ENCODE data around the gene SLC8A2. TPM values are rescaled to one million over a fixed set of nuclear protein-coding genes. Genes with fewer than 3 reads are reported as not detected.

SLC8A2 gene
- total RNA-seq, 5 donors from 2014 or later (not counting 1 experiment from before 2014, with no cell fraction given): not detected

GRCh38 chr19:47507012-47507411, 35.3 kb upstream of the SLC8A2 start:
- no peak overlapping the region for H3K4me3 Mint-ChIP-seq
- no peaks in the 10 kb centered on the region for H3K27me3 Mint-ChIP-seq
- 90% methylated on average over 2 of the region's 6 CpGs for WGBS (ENCODE audit: insufficient coverage)
- Histone ChIP-seq H3K4me3 (ENCODE audit: control insufficient read depth in 1 of 2, extremely low read depth in 1 of 2, low read length in 1 of 2) (no peak overlapping the region), H3K27me3 (replicated peaks in 1 of 2; ENCODE audit: control insufficient read depth in 2 of 2, extremely low read depth in 1 of 2, insufficient read depth in 2 of 2, low read length in 1 of 2) (no peaks in the 10 kb centered on the region), H3K27ac (ENCODE audit: low read length) (no peak overlapping the region), H3K4me1 (ENCODE audit: control insufficient read depth in 1 of 2, extremely low read depth in 1 of 2, insufficient read depth in 2 of 2, low read length in 2 of 2) (peaks cover 4 to 41% of the 10 kb centered on the region in 2 experiments), H3K9me3 (no peaks in the 10 kb centered on the region), H3K36me3 (ENCODE audit: control insufficient read depth in 2 of 2, extremely low read depth in 1 of 2, insufficient read depth in 1 of 2, low read length in 1 of 2) (peaks cover 10 to 38% of the 10 kb centered on the region in 2 donors)
- H3K4me1 Mint-ChIP-seq: peaks cover 27 to 42% (median 30%) of the 10 kb centered on the region in 3 donors
- peaks cover 7% of the 10 kb centered on the region for H3K36me3 Mint-ChIP-seq
- ChIA-PET POLR2A (no interaction called here), CTCF (no interaction called here)
- DNase-seq (no peak), ATAC-seq (replicated peaks in 1 of 4) (no peak)
- no peaks in the 10 kb centered on the region for H3K9me3 Mint-ChIP-seq
- no peak overlapping the region for H3K27ac Mint-ChIP-seq

DNA sequence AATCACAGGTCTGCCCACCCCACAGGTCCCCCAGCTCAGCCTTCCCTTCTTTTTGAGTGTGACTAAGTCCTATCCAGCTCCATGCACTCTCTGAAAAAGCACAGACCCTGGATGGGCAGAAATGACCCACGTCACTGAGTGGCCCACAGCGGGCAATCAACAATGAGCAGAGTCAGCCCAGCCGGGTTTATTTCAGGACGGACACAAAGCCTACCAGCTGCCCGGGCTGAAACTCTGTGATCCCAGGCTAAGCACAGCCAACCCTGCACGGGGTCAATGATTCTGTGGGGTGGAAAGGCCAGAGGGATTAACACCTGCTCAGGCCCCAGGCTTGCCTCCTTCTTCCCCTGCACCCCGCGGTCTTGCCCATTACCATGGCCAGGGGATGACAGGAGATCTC, 34.8 kb upstream of the SLC8A2 start:
- Mint-ChIP-seq H3K9me3 (no peaks in the 10 kb centered on the region), H3K27me3 (no peaks in the 10 kb centered on the region), H3K4me1 (peaks cover 25 to 37% (median 26%) of the 10 kb centered on the region in 3 donors), H3K36me3 (peaks cover 11% of the 10 kb centered on the region), H3K27ac (no peak overlapping the region), H3K4me3 (no peak overlapping the region)
- CTCF ChIA-PET: no interaction called here
- Histone ChIP-seq H3K27me3 (replicated peaks in 1 of 2; ENCODE audit: control insufficient read depth in 2 of 2, extremely low read depth in 1 of 2, insufficient read depth in 2 of 2, low read length in 1 of 2) (no peaks in the 10 kb centered on the region), H3K36me3 (ENCODE audit: control insufficient read depth in 2 of 2, extremely low read depth in 1 of 2, insufficient read depth in 1 of 2, low read length in 1 of 2) (peaks cover 10 to 41% of the 10 kb centered on the region in 2 donors), H3K4me1 (ENCODE audit: control insufficient read depth in 1 of 2, extremely low read depth in 1 of 2, insufficient read depth in 2 of 2, low read length in 2 of 2) (peaks cover 2 to 36% of the 10 kb centered on the region in 2 experiments), H3K4me3 (ENCODE audit: control insufficient read depth in 1 of 2, extremely low read depth in 1 of 2, low read length in 1 of 2) (no peak overlapping the region), H3K9me3 (no peaks in the 10 kb centered on the region), H3K27ac (ENCODE audit: low read length) (no peak overlapping the region)
- POLR2A ChIA-PET: no interaction called here
- DNase-seq (no peak), ATAC-seq (replicated peaks in 1 of 4) (no peak)
- WGBS (ENCODE audit: insufficient coverage): 100% methylated on average over 6 of the region's 8 CpGs

DNA sequence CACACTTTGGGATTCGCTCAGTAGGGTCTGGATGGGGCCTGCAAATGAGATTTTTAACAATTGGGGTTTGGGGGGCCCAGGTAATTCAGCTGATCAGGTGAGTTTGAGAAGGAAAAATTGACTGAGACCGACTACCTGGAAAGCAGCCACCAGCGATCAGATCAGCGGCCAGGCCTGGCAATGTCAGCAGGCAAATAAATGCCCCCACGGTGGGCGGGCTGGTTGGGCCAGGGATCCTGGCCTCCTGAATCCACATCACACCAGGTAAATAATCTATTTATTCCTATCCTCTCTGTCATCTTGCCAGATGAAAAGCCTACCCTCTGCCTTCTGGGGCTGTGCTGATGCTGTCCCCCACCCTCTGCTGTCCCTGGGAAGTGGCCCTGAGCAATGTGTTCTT, 33.8 kb upstream of the SLC8A2 start:
- Histone ChIP-seq H3K4me1 (ENCODE audit: control insufficient read depth in 1 of 2, extremely low read depth in 1 of 2, insufficient read depth in 2 of 2, low read length in 2 of 2) (peaks cover 0 to 26% of the 10 kb centered on the region in 2 experiments), H3K36me3 (ENCODE audit: control insufficient read depth in 2 of 2, extremely low read depth in 1 of 2, insufficient read depth in 1 of 2, low read length in 1 of 2) (peaks cover 10 to 47% of the 10 kb centered on the region in 2 donors), H3K27me3 (replicated peaks in 1 of 2; ENCODE audit: control insufficient read depth in 2 of 2, extremely low read depth in 1 of 2, insufficient read depth in 2 of 2, low read length in 1 of 2) (no peaks in the 10 kb centered on the region), H3K9me3 (no peaks in the 10 kb centered on the region), H3K4me3 (ENCODE audit: control insufficient read depth in 1 of 2, extremely low read depth in 1 of 2, low read length in 1 of 2) (no peak overlapping the region), H3K27ac (ENCODE audit: low read length) (no peak overlapping the region)
- H3K27ac Mint-ChIP-seq: no peak overlapping the region
- ATAC-seq (replicated peaks in 1 of 4) (no peak), DNase-seq (no peak)
- ChIA-PET CTCF (interaction anchor here in 1 of 2 donors (0.8 kb wide), 1 partner anchor 11 kb away, joined by 4 read pairs; no protein-coding TSS in a partner anchor), POLR2A (interaction anchor here in 1 of 2 donors (0.6 kb wide), 1 partner anchor 86 kb away, joined by 3 read pairs; no protein-coding TSS in a partner anchor)
- no peak overlapping the region for H3K4me3 Mint-ChIP-seq
- 100% methylated on average over 2 of the region's 6 CpGs for WGBS (ENCODE audit: insufficient coverage)
- no peaks in the 10 kb centered on the region for H3K27me3 Mint-ChIP-seq
- H3K4me1 Mint-ChIP-seq: peaks cover 15 to 27% (median 24%) of the 10 kb centered on the region in 3 donors
- no peaks in the 10 kb centered on the region for H3K9me3 Mint-ChIP-seq
- H3K36me3 Mint-ChIP-seq: peaks cover 14% of the 10 kb centered on the region

- Mint-ChIP-seq H3K4me3 (no peak overlapping the region), H3K4me1 (peaks cover 0 to 14% (median 12%) of the 10 kb centered on the region in 3 donors), H3K27me3 (no peaks in the 10 kb centered on the region), H3K9me3 (no peaks in the 10 kb centered on the region), H3K27ac (no peak overlapping the region), H3K36me3 (peaks cover 23% of the 10 kb centered on the region)
- Histone ChIP-seq H3K36me3 (ENCODE audit: control insufficient read depth in 2 of 2, extremely low read depth in 1 of 2, insufficient read depth in 1 of 2, low read length in 1 of 2) (peaks cover 8 to 59% of the 10 kb centered on the region in 2 donors), H3K27ac (ENCODE audit: low read length) (no peak overlapping the region), H3K4me1 (ENCODE audit: control insufficient read depth in 1 of 2, extremely low read depth in 1 of 2, insufficient read depth in 2 of 2, low read length in 2 of 2) (peaks cover 0 to 15% of the 10 kb centered on the region in 2 experiments), H3K9me3 (no peaks in the 10 kb centered on the region), H3K27me3 (replicated peaks in 1 of 2; ENCODE audit: control insufficient read depth in 2 of 2, extremely low read depth in 1 of 2, insufficient read depth in 2 of 2, low read length in 1 of 2) (no peaks in the 10 kb centered on the region), H3K4me3 (ENCODE audit: control insufficient read depth in 1 of 2, extremely low read depth in 1 of 2, low read length in 1 of 2) (no peak overlapping the region)
- POLR2A ChIA-PET: interaction anchor here in 1 of 2 donors (0.6 kb wide), 1 partner anchor 58 kb away, joined by 3 read pairs; no protein-coding TSS in a partner anchor
- CTCF ChIA-PET: interaction anchor here in 1 of 2 donors (1.4 kb wide), 1 partner anchor 11 kb away, joined by 3 read pairs; the partner anchor contains the start of gene NAPA
- no peak for ATAC-seq (replicated peaks in 1 of 4)
- no peak for DNase-seq
- WGBS (ENCODE audit: insufficient coverage): 83% methylated on average over 5 of the region's 5 CpGs
Measured at GRCh38 chr19:47503826-47504150, 32.1 kb upstream of the SLC8A2 start.

DNA sequence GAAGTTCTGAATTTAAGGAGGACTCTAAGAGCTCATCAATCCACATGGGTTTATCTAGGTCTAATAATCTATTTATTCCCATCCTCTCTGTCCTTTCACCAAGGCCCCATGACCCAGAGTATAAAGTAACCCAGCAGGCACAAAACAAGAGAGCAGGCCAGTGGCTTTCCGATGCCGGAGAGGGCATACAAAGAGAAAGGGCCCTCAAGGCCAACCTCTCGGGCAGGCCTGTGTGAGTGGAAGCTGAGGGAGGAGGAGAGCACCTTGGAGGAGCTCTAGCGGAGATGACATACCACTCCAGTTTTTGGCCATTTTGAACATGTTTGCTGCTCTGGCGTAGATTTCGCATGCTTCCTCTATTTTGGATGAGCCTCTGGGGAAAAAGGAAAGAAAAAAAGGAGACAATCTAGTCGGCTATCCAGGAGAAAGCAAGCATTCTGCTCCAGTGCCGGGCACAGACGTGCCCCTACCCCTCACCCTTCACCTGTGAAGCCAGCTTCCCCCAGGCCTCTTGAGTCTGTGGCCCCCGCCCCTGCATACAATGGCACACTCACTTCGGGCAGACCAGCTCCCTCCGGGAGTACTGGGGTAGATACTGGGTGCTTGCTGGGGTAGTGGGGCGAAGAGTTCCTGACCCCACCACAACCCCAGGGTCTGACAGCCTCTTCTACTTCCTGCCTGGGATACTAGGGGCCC, 31.6 kb upstream of the SLC8A2 start:
- WGBS (ENCODE audit: insufficient coverage): 100% methylated on average over 4 of the region's 13 CpGs

GRCh38 chr19:47499863-47500830, 28.5 kb upstream of the SLC8A2 start:
- Histone ChIP-seq H3K27ac (ENCODE audit: low read length) (no peak overlapping the region), H3K4me3 (ENCODE audit: control insufficient read depth in 1 of 2, extremely low read depth in 1 of 2, low read length in 1 of 2) (no peak overlapping the region), H3K9me3 (no peaks in the 10 kb centered on the region), H3K36me3 (ENCODE audit: control insufficient read depth in 2 of 2, extremely low read depth in 1 of 2, insufficient read depth in 1 of 2, low read length in 1 of 2) (peaks cover 8 to 81% of the 10 kb centered on the region in 2 donors), H3K27me3 (replicated peaks in 1 of 2; ENCODE audit: control insufficient read depth in 2 of 2, extremely low read depth in 1 of 2, insufficient read depth in 2 of 2, low read length in 1 of 2) (no peaks in the 10 kb centered on the region), H3K4me1 (ENCODE audit: control insufficient read depth in 1 of 2, extremely low read depth in 1 of 2, insufficient read depth in 2 of 2, low read length in 2 of 2) (peaks cover 0 to 4% of the 10 kb centered on the region in 2 experiments)
- H3K36me3 Mint-ChIP-seq: peaks cover 27% of the 10 kb centered on the region
- H3K4me1 Mint-ChIP-seq: peaks cover 2 to 16% (median 7%) of the 10 kb centered on the region in 3 donors
- WGBS (ENCODE audit: insufficient coverage): 97% methylated on average over 26 of the region's 32 CpGs
- no peak overlapping the region for H3K4me3 Mint-ChIP-seq
- H3K27ac Mint-ChIP-seq: no peak overlapping the region
- ATAC-seq (replicated peaks in 1 of 4): no peak
- POLR2A ChIA-PET: interaction anchor here in 1 of 2 donors (0.5 kb wide), 1 partner anchor 16 kb away, joined by 3 read pairs; the partner anchor contains the start of gene KPTN
- no peaks in the 10 kb centered on the region for H3K9me3 Mint-ChIP-seq
- no peaks in the 10 kb centered on the region for H3K27me3 Mint-ChIP-seq
- CTCF ChIA-PET: no interaction called here
- DNase-seq: no peak

More for the DNA sequence above, 31.6 kb upstream of the SLC8A2 start:
- H3K9me3 ChIP-seq: no peaks in the 10 kb centered on the region
- no peak for DNase-seq
- H3K4me3 ChIP-seq (ENCODE audit: control insufficient read depth in 1 of 2, extremely low read depth in 1 of 2, low read length in 1 of 2): no peak overlapping the region
- CTCF ChIA-PET: interaction anchor here in 1 of 2 donors (1.4 kb wide), 1 partner anchor 12 kb away, joined by 3 read pairs; the partner anchor contains the start of gene NAPA
- H3K9me3 Mint-ChIP-seq: no peaks in the 10 kb centered on the region
- no peak overlapping the region for H3K27ac ChIP-seq (ENCODE audit: low read length)
- H3K36me3 ChIP-seq (ENCODE audit: control insufficient read depth in 2 of 2, extremely low read depth in 1 of 2, insufficient read depth in 1 of 2, low read length in 1 of 2): peaks cover 8 to 64% of the 10 kb centered on the region in 2 donors
- peaks cover 0 to 13% of the 10 kb centered on the region in 2 experiments for H3K4me1 ChIP-seq (ENCODE audit: control insufficient read depth in 1 of 2, extremely low read depth in 1 of 2, insufficient read depth in 2 of 2, low read length in 2 of 2)
- ATAC-seq (replicated peaks in 1 of 4): no peak
- peaks cover 24% of the 10 kb centered on the region for H3K36me3 Mint-ChIP-seq
- H3K27ac Mint-ChIP-seq: no peak overlapping the region
- no peak overlapping the region for H3K4me3 Mint-ChIP-seq
- no peaks in the 10 kb centered on the region for H3K27me3 ChIP-seq (replicated peaks in 1 of 2; ENCODE audit: control insufficient read depth in 2 of 2, extremely low read depth in 1 of 2, insufficient read depth in 2 of 2, low read length in 1 of 2)
- no peaks in the 10 kb centered on the region for H3K27me3 Mint-ChIP-seq
- POLR2A ChIA-PET: interaction anchor here in 1 of 2 donors (0.6 kb wide), 1 partner anchor 58 kb away, joined by 3 read pairs; no protein-coding TSS in a partner anchor
- H3K4me1 Mint-ChIP-seq: peaks cover 0 to 13% (median 12%) of the 10 kb centered on the region in 3 donors
